ENCODE results near the gene GSK3B.

Gene GSK3B

DNA sequence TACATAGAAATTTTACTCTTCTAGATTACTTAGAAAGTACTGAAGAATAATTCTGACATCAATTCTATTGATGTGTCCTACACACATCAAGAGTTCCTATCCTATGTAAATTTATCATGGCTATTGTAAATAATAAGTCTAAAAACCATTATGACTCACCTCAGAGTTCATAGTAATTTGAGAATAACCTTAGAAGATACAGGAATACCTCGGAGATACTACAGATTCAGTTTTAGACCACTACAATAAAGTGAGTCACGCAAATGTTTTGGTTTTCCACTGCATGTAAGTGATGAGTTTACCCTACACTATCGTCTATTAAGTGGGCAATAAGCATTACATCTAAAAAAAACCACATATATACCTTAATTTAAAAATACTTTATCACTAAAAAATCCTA is 237.6 kb downstream of the GSK3B start:
- TF ChIP-seq CTCF (IDR thresholded peaks at IDR 0.05; ENCODE audit: low read depth, low read length, missing control alignments): no peak
- DNase-seq (ENCODE audit: low read depth): no peak
- in situ Hi-C loops (cut with HindIII; ENCODE audit: low sequenced_read_pairs): no loop called here
- H3K4me3 ChIP-seq (ENCODE audit: low read depth, low read length): no peak overlapping the region

DNA sequence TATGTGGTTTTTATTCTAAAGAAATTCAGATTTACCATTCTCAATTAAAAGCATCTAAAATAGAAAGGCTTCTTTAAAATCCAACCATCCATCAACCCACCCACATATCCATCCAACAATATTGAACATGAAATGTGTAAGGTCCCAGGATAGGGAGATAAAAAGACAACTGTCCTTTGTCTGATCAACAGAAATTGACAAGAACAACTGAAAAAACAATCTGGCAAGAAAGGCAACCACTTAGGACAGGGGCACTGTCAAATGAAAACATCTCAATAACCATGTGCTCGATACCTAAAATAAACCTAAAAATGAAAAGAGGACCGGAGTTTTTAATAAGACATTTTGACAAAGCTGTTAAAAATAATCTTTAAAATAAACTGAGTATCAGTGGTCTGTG is 245.1 kb downstream of the GSK3B start:
- in situ Hi-C loops (cut with HindIII; ENCODE audit: low sequenced_read_pairs): no loop called here
- no peak overlapping the region for H3K4me3 ChIP-seq (ENCODE audit: low read depth, low read length)
- no peak for TF ChIP-seq CTCF (IDR thresholded peaks at IDR 0.05; ENCODE audit: low read depth, low read length, missing control alignments)

GRCh38 chr3:119841808-119842471 is 252.3 kb downstream of the GSK3B start:
- in situ Hi-C loops (cut with HindIII; ENCODE audit: low sequenced_read_pairs): no loop called here
- H3K4me3 ChIP-seq (ENCODE audit: low read depth, low read length): no peak overlapping the region
- DNase-seq (ENCODE audit: low read depth): no peak
- TF ChIP-seq CTCF (IDR thresholded peaks at IDR 0.05; ENCODE audit: low read depth, low read length, missing control alignments): no peak

More for the DNA sequence above, 245.1 kb downstream of the GSK3B start:
- no peak for DNase-seq (ENCODE audit: low read depth)

DNA sequence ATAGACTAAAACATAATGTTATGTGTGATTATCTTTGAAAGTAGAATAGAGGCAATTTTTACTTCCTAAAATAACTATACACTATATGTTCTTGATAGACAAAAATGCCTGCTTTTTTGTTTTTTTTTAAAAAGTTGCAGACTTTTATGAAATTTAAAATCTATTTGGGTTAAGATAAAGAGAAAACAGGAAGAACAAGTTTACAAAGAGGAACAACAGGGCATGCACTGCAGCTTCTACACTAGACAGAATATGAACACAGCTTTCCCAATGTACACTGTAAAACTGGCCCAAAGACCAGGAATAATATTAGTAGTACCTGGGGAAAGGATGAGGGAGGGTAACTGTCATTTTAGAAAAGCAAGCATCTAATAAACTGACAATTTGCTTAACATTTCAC is 258.7 kb downstream of the GSK3B start:
- H3K4me3 ChIP-seq (ENCODE audit: low read depth, low read length): no peak overlapping the region
- DNase-seq (ENCODE audit: low read depth): no peak
- in situ Hi-C loops (cut with HindIII; ENCODE audit: low sequenced_read_pairs): no loop called here
- no peak for TF ChIP-seq CTCF (IDR thresholded peaks at IDR 0.05; ENCODE audit: low read depth, low read length, missing control alignments)

DNA sequence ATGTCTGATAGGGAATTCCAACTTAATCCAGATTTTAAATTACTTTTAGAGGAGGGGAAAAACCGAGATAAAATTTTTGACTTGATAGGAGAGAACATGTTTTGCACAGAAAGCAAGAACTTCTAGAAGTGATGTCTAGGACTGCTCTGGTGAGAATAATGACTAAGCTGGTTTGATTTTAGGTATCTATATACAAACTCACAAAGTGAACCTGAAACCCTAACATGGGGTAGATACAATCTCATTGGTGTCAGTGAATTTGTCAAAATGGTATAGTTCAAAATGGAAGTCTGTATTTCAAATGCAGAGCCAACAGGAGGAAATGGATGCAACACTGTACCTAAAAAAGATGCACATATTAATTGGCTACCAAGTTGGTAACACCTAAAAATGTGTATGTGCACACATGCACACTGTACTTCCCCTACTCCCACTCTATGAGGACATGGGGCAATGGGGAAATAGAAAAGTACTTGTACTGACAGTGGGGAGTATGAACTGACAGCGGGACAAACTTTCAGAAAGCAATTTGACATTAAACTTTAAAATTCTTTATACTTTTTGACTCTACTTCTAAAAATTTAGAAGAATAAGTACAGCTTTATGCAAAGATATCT is 259.4 kb downstream of the GSK3B start:
- in situ Hi-C loops (cut with HindIII; ENCODE audit: low sequenced_read_pairs): no loop called here
- no peak overlapping the region for H3K4me3 ChIP-seq (ENCODE audit: low read depth, low read length)
- no peak for TF ChIP-seq CTCF (IDR thresholded peaks at IDR 0.05; ENCODE audit: low read depth, low read length, missing control alignments)
- no peak for DNase-seq (ENCODE audit: low read depth)

GRCh38 chr3:119831941-119832371 is 262.3 kb downstream of the GSK3B start:
- in situ Hi-C loops (cut with HindIII; ENCODE audit: low sequenced_read_pairs): no loop called here
- DNase-seq (ENCODE audit: low read depth): peak; percentile 92
- no peak overlapping the region for H3K4me3 ChIP-seq (ENCODE audit: low read depth, low read length)
- no peak for TF ChIP-seq CTCF (IDR thresholded peaks at IDR 0.05; ENCODE audit: low read depth, low read length, missing control alignments)
